WTC11 (cell line): Measurements from ENCODE around the gene XAB2. TPM values are rescaled to one million over a fixed set of nuclear protein-coding genes. Genes with fewer than 3 reads are reported as not detected.

ENCODE experiments used
- ATAC-seq: fragments of 200-7000 bp; cut with Tn5 transposase; 2 replicates; pipeline ENCODE4 v1.10.0; 2021; ENCODE audit warnings: mild to moderate bottlenecking, moderate library complexity
- CTCF ChIA-PET: fragments of 300-600 bp; sonication (Branson Sonifier 250); formaldehyde crosslinking; loops from one replicate; lab custom pipeline; 2021; ENCODE audit warnings: antibody characterized with exemption; lab: Charles Lee
- POLR2A ChIA-PET: fragments of 350-600 bp; sonication (Branson Sonifier 250); formaldehyde crosslinking; loops from one replicate; lab custom pipeline; 2021; ENCODE audit warnings: antibody characterized with exemption; lab: Charles Lee
- DNase-seq: peaks from one replicate; pipeline ENCODE4 v3.0.0; 2021; ENCODE audit warnings: low spot score
- H3K27ac Mint-ChIP-seq: 2 replicates; pipeline ENCODE4 v1.8.0; 2021; ENCODE audit warnings: mixed read lengths
- H3K27me3 Mint-ChIP-seq: 2 replicates; pipeline ENCODE4 v1.8.0; 2021; ENCODE audit warnings: low read depth, mild to moderate bottlenecking, moderate library complexity, mixed read lengths
- H3K36me3 Mint-ChIP-seq: 2 replicates; pipeline ENCODE4 v1.8.0; 2021; ENCODE audit warnings: mixed read lengths
- H3K4me1 Mint-ChIP-seq: 2 replicates; pipeline ENCODE4 v1.8.0; 2022; ENCODE audit warnings: mixed read lengths
- H3K4me3 Mint-ChIP-seq: 2 replicates; pipeline ENCODE4 v1.8.0; 2021; ENCODE audit warnings: mild to moderate bottlenecking, moderate library complexity, mixed read lengths
- H3K9me3 Mint-ChIP-seq: 2 replicates; pipeline ENCODE4 v1.8.0; 2021; ENCODE audit warnings: mixed read lengths
- FOXP1 ChIP-seq: sonication (generic); formaldehyde crosslinking; IDR thresholded peaks from 2 replicates; pipeline ENCODE4 v1.8.0; 2022; ENCODE audit warnings: missing genetic modification reagents, mild to moderate bottlenecking, moderate library complexity, borderline replicate concordance
- PRRX2 ChIP-seq: fragments of 250-450 bp; sonication (Bioruptor Pico); IDR thresholded peaks from 2 replicates; pipeline ENCODE4 v1.8.0; 2021; ENCODE audit warnings: mild to moderate bottlenecking
- SP1 ChIP-seq: sonication (generic); formaldehyde crosslinking; conservative IDR thresholded peaks from 2 replicates; pipeline ENCODE4 v1.8.1; 2022; ENCODE audit warnings: missing genetic modification reagents
- ZNF263 ChIP-seq: sonication (generic); formaldehyde crosslinking; IDR thresholded peaks from 2 replicates; pipeline ENCODE4 v1.8.1; 2022; ENCODE audit warnings: low read depth, mild to moderate bottlenecking, moderate library complexity, missing genetic modification reagents
- ZNF512 ChIP-seq: sonication (generic); formaldehyde crosslinking; IDR thresholded peaks from 2 replicates; pipeline ENCODE4 v1.8.1; 2022; ENCODE audit warnings: missing genetic modification reagents, borderline replicate concordance
- ZNF532 ChIP-seq: fragments of 250-450 bp; sonication (Bioruptor Pico); IDR thresholded peaks from 2 replicates; pipeline ENCODE4 v1.9.0; 2021; ENCODE audit warnings: mild to moderate bottlenecking, borderline replicate concordance
- total RNA-seq: library from RNA; stranded (reverse); gene quantifications from 3 replicates; pipeline ENCODE4 v1.2.3, GENCODE V29; 2021
- TF ChIP-seq, protein P1 (sequence below): fragments of 250-450 bp; sonication (Bioruptor Pico); IDR thresholded peaks from 2 replicates; pipeline ENCODE4 v1.9.0; 2021; ENCODE audit warnings: mild to moderate bottlenecking
- TF ChIP-seq, protein P2 (sequence below): sonication (generic); formaldehyde crosslinking; IDR thresholded peaks from 2 replicates; pipeline ENCODE4 v1.8.1; 2023; ENCODE audit warnings: mild to moderate bottlenecking, missing genetic modification reagents
- TF ChIP-seq, protein P3 (sequence below): sonication (generic); formaldehyde crosslinking; IDR thresholded peaks from 2 replicates; pipeline ENCODE4 v1.8.1; 2022; ENCODE audit warnings: low read depth, missing genetic modification reagents, borderline replicate concordance
- TF ChIP-seq, protein P4 (sequence below): sonication (generic); formaldehyde crosslinking; IDR thresholded peaks from 2 replicates; pipeline ENCODE4 v1.8.1; 2023; ENCODE audit warnings: mild to moderate bottlenecking, moderate library complexity, missing genetic modification reagents

Gene XAB2
- total RNA-seq, 1 experiment from 2014 or later = 65.7 TPM

GRCh38 chr19:7612282-7613274 lies 16.8 kb downstream of the XAB2 start:
- H3K27ac Mint-ChIP-seq = no peak overlapping the region
- no peak for DNase-seq
- ATAC-seq = no peak
- peaks cover 13% of the 10 kb centered on the region for H3K36me3 Mint-ChIP-seq
- POLR2A ChIA-PET = no interaction called here
- H3K9me3 Mint-ChIP-seq = no peaks in the 10 kb centered on the region
- TF ChIP-seq ZNF532 (CRISPR knock-in tag) (no peak), ZNF512 (CRISPR knock-in tag) (no peak), SP1 (CRISPR knock-in tag) (no peak), ZNF263 (CRISPR knock-in tag) (no peak), PRRX2 (CRISPR knock-in tag) (no peak), FOXP1 (CRISPR knock-in tag) (no peak)
- TF ChIP-seq, protein P1, sequence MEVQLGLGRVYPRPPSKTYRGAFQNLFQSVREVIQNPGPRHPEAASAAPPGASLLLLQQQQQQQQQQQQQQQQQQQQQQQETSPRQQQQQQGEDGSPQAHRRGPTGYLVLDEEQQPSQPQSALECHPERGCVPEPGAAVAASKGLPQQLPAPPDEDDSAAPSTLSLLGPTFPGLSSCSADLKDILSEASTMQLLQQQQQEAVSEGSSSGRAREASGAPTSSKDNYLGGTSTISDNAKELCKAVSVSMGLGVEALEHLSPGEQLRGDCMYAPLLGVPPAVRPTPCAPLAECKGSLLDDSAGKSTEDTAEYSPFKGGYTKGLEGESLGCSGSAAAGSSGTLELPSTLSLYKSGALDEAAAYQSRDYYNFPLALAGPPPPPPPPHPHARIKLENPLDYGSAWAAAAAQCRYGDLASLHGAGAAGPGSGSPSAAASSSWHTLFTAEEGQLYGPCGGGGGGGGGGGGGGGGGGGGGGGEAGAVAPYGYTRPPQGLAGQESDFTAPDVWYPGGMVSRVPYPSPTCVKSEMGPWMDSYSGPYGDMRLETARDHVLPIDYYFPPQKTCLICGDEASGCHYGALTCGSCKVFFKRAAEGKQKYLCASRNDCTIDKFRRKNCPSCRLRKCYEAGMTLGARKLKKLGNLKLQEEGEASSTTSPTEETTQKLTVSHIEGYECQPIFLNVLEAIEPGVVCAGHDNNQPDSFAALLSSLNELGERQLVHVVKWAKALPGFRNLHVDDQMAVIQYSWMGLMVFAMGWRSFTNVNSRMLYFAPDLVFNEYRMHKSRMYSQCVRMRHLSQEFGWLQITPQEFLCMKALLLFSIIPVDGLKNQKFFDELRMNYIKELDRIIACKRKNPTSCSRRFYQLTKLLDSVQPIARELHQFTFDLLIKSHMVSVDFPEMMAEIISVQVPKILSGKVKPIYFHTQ (CRISPR knock-in tag) = no peak
- TF ChIP-seq, protein P2, sequence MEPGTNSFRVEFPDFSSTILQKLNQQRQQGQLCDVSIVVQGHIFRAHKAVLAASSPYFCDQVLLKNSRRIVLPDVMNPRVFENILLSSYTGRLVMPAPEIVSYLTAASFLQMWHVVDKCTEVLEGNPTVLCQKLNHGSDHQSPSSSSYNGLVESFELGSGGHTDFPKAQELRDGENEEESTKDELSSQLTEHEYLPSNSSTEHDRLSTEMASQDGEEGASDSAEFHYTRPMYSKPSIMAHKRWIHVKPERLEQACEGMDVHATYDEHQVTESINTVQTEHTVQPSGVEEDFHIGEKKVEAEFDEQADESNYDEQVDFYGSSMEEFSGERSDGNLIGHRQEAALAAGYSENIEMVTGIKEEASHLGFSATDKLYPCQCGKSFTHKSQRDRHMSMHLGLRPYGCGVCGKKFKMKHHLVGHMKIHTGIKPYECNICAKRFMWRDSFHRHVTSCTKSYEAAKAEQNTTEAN (CRISPR knock-in tag) = no peak
- TF ChIP-seq, protein P3, sequence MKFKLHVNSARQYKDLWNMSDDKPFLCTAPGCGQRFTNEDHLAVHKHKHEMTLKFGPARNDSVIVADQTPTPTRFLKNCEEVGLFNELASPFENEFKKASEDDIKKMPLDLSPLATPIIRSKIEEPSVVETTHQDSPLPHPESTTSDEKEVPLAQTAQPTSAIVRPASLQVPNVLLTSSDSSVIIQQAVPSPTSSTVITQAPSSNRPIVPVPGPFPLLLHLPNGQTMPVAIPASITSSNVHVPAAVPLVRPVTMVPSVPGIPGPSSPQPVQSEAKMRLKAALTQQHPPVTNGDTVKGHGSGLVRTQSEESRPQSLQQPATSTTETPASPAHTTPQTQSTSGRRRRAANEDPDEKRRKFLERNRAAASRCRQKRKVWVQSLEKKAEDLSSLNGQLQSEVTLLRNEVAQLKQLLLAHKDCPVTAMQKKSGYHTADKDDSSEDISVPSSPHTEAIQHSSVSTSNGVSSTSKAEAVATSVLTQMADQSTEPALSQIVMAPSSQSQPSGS (CRISPR knock-in tag) = no peak
- TF ChIP-seq, protein P4, sequence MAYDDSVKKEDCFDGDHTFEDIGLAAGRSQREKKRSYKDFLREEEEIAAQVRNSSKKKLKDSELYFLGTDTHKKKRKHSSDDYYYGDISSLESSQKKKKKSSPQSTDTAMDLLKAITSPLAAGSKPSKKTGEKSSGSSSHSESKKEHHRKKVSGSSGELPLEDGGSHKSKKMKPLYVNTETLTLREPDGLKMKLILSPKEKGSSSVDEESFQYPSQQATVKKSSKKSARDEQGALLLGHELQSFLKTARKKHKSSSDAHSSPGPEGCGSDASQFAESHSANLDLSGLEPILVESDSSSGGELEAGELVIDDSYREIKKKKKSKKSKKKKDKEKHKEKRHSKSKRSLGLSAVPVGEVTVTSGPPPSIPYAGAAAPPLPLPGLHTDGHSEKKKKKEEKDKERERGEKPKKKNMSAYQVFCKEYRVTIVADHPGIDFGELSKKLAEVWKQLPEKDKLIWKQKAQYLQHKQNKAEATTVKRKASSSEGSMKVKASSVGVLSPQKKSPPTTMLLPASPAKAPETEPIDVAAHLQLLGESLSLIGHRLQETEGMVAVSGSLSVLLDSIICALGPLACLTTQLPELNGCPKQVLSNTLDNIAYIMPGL (CRISPR knock-in tag) = no peak
- TF ChIP-seq, all 79 proteins: peak for 0
- no peaks in the 10 kb centered on the region for H3K4me1 Mint-ChIP-seq
- H3K4me3 Mint-ChIP-seq = no peak overlapping the region
- H3K27me3 Mint-ChIP-seq = no peaks in the 10 kb centered on the region; the same call in 1 of the 2 replicates
- CTCF ChIA-PET = interaction anchor here (1.3 kb wide), 1 partner anchor 44 kb away, joined by 7 read pairs; no protein-coding TSS in a partner anchor
